GM20000 (cell line): ENCODE measurements around the gene RBBP8NL.

ENCODE experiments used
- DNase-seq: peaks from one replicate; pipeline ENCODE4 v3.0.0; 2012; ENCODE audit warnings: low spot score
- CTCF ChIP-seq: IDR thresholded peaks from 2 replicates; pipeline ENCODE4 v1.5.1; 2012; ENCODE audit warnings: mild to moderate bottlenecking, control low read depth; ENCODE audit errors: extremely low read depth, missing control alignments

RBBP8NL gene

GRCh38 chr20:62446888-62447869, 19.8 kb upstream of the RBBP8NL start:
- TF ChIP-seq CTCF = no peak
- no peak for DNase-seq

- no peak for DNase-seq
- TF ChIP-seq CTCF = no peak
These were observed 19.1 kb upstream of the RBBP8NL start for GRCh38 chr20:62446481-62446880.

- no peak for DNase-seq
- TF ChIP-seq CTCF = no peak
These were observed 18.4 kb upstream of the RBBP8NL start for GRCh38 chr20:62445553-62446340.

- TF ChIP-seq CTCF = no peak
These were observed 16.9 kb upstream of the RBBP8NL start for GRCh38 chr20:62444286-62444685.

DNA sequence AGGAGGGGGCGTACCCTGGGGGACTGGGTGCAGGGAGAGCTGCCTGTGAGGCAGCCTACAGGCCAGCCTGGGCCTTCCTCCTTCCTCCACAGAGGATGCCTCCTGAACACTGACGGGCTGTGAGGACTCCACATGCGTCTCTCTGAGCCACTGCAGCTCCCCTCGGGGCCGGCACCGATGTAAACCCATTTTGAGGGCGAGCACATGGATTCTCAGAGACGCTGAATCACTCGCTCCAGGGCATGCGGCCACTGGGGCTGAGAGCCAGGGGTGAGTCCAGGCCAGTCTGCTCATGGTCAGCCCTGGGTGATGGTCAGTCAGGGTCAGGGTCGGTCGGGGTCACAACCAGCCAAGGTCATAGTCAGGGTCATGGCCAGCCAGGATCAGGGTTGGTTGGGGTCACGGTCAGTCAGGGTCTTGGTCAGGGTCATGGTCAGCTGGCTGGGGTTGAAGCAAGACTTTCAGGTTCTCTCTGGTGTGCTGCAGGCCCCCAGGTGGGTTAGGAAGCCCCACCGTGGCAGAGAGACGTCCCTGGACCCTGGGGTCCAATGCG, 14.7 kb upstream of the RBBP8NL start:
- no peak for DNase-seq
- no peak for TF ChIP-seq CTCF

More at GRCh38 chr20:62444286-62444685, 16.9 kb upstream of the RBBP8NL start:
- no peak for DNase-seq

GRCh38 chr20:62439218-62439617, 11.9 kb upstream of the RBBP8NL start:
- TF ChIP-seq CTCF = no peak

More at GRCh38 chr20:62439218-62439617, 11.9 kb upstream of the RBBP8NL start:
- DNase-seq = peak; percentile 51
